NCI-H2029 (cell line): ENCODE results near the gene ZFHX2.

Source experiments
- DNase-seq: peaks from one replicate; lab custom pipeline; 2025; lab: John Stamatoyannopoulos, UW

Gene ZFHX2

GRCh38 chr14:23559926-23560520 lies 8.5 kb upstream of the ZFHX2 start:
- no peak for DNase-seq

DNA sequence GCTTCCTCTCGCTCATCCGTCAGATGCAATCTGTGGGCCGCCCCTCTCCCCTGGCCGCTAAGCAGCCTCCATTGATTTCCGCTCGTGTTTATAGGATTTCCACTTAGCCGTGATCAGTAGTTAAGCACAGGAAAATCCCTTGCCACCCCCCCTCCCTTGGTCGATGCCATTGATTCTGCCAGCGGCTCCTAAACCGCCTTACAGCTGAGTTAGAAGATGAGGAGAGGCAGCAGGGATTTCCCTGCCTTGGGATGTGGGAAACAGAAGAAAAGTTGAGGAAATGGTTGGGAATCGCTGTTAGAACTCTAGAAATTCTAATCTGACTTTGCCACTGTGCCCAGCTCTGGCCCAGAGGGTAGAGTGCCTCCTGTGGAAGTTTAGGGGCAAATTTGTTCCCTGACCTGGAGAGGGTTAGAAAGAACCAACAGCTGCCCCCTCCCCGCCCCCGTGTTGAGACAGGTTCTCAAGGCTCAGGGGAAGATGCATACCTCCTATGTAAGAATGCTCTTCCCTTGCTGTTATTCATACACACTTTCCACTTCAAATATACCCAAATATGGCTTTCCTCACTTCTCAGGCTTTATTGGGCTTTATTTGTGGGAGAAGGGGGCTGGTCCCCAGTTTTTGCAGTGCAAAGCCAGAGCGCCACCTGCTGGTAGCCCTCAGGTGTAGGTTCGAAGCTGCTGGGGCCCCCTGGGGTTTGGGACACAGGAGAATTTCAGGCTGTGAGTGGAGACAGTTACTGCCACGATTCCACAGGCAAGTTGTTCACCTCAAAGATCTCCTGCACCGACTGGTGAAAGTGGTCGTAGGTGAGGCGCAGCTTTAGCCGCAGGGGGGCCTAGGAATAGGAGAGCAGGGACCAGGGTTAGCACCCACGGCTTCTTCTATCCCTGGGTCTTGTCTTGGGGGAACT lies 7.7 kb upstream of the ZFHX2 start:
- DNase-seq, result no peak

- DNase-seq, result no peak
Measured at GRCh38 chr14:23558346-23559009, 6.9 kb upstream of the ZFHX2 start.

DNA sequence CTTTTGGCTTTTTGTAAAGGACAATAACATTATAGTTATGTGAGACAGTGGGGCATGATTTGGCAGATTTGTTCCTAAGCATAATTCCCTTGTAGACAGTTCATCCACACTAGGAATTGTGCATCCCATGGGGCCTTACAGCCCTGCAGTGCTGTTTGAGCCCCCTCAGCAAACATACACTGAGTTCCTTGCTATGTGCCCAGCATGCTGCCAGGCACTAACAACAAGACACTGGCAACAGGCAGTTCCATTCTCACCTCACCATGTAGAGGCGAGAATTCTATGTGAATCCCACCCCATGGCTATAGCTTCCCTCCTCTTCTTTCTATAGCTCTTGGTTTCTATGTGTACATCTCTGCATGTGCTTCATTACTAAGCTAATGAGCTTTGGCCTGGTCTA lies 6.4 kb upstream of the ZFHX2 start:
- DNase-seq, result no peak

GRCh38 chr14:23557521-23557920 lies 6.0 kb upstream of the ZFHX2 start:
- DNase-seq, result no peak

- DNase-seq, result no peak
Measured at GRCh38 chr14:23556700-23557440, 5.3 kb upstream of the ZFHX2 start.

- DNase-seq, result peak; percentile 89
Measured at GRCh38 chr14:23555882-23556699, 4.5 kb upstream of the ZFHX2 start, which contains the start of gene THTPA. TSS of gene THTPA (plus strand) at chr14:23556271. CDS start at chr14:23556758, 487 bp downstream.

DNA sequence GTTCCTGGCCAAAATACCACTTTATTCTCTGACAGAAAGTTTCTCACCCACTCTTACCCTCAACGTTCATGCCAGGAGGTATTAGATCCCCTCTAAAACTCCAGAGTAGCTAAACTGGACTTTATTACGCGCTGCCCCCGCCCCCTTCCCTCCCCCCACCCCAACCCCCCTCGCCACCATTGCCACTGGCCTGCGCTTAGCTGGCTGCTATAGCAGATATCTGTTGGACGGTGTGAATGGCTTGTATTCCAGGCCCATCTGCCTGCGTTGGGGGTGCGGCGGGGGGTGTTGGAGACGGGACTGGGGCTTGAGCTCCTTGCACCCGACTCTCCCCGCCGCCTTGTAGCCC lies 3.9 kb upstream of the ZFHX2 start:
- DNase-seq, result no peak

DNA sequence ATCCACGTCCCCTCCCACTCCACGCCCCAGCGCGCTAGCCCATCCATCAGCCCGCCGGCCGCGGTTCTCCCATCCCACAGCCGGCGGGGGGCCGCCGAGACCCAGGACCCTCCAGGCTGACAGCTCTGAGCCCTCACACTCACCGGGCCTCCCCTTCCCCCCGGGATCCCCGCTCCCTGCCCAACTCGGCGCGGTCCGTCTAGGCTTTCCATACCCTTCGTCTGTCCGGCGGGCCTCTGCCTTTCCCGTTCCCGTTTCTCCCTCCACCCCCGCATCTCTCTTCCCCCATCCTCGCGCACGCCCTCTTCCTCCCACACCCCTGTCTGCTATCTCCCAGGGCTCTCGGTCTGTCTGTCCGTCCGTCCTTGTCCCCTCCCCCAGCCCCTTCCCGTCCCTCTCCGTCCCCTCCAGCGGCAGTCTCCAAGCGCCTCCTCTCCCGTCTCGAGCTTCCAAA lies 726 bp downstream of the ZFHX2 start:
- no peak for DNase-seq

GRCh38 chr14:23550131-23550811 lies 1.3 kb downstream of the ZFHX2 start:
- no peak for DNase-seq

DNA sequence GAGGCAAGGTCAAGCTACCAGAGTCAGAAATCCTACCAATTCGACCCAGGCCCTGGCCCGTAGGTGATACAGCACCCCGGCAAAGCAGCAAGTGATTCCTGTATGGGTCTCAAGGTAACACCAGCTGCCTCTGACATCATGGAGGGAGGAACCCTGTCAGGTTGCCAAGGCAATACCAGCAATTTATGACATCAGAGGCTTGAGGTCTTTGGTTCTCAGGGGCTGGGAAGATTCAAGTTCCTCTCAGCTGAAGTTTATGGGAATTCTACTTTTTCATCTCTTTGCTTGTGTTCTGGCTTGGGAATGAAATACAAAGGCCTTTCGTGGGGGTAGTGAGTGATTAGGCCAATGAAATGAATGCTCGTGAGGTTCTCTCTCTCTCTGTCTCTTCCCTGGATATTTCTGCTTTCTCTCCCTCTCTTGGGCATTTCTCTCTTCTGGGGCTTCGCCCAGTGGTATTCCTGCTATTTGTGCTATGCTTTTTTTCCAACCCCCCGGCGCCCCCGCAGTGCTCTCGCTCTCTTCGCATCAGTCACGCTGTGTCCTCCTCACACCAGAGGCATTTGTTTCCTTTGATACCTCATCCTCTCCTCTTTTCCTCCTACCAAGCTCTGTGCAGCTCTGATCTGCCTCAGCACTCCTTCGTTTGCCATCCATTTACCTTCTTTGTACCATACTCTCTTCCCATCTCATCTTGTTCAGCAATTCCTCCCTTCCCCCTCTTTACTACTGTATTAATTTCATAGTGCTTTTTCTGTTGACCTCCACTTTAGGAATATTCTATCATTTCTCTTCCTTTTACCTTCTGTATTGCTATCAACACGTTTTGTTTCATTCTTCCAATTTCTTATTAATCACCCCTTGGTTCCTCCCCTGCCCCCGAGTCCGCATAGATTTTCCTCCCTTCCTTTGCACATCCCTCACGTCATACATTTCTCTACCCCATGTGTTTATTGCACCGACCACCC lies 2.9 kb downstream of the ZFHX2 start:
- DNase-seq, result peak; percentile 100

GRCh38 chr14:23547924-23548323 lies 3.6 kb downstream of the ZFHX2 start:
- DNase-seq, result peak; percentile 89

GRCh38 chr14:23546450-23547035 lies 5.0 kb downstream of the ZFHX2 start:
- no peak for DNase-seq

- no peak for DNase-seq
Measured at GRCh38 chr14:23545740-23546365, 5.7 kb downstream of the ZFHX2 start.

DNA sequence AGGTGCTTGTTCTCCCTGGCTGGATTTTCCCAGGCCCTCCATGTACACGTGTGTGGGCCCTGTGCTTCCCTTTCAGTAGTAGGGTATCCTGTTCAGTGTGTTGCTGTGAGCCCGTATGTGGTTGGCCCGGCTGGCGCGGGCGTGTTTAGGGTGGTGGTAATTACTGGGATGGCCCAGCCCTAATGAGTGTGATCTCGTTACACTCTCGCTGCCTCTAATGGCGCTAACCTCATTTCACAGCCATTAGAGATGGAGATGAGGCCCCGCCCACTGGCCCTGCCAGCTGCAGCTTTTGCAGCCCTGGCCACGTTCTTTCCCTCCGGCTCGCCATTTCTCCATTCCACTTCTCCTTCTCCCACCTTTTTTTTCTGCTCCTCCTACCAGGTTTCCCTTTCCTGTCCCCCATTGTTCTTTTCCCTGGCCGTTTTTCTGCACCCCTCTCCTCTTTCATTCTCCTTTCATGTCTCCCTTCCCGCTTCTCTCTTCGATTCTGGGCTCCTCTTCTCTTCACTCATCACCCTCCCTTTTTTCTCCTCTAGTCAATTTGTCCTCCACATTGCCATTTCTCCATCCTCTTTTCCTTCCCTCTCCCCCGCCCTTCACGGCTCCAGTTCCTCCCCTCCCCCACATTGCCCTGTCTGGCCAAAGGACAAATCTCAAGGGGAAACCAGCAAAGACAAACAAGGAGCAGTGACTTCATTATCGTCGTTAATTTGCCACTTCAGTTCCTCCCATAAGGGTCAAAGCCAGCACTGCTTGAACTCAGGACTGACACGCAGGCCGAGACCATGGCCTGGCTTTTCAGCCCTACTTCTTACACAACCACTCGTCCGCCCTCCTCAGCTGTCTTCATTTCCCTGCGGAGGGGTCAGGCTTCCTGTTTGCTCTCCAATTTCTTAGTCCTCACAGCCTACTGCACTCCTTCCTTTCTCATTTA lies 6.8 kb downstream of the ZFHX2 start:
- DNase-seq, result peak; percentile 100

- DNase-seq, result no peak
Measured at GRCh38 chr14:23543403-23543802, 8.2 kb downstream of the ZFHX2 start.

DNA sequence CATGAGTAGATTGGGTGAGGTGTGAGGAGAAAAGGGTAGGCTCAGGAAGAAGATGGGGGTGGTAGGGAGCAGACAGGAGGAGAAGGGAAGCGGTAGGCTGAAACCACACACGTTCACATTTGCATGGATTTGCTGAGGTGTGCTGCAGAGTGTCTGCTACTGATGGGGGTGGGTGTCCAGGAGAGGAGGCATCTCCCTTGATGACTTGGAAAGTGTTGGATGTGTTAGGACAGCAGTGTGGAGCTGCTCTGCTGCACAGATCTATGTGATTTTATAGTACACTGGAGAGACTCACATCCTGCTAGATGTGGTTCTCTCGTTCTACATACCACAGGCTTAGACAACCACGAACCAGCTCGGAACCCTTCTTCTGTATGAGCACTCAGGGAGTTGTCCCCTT lies 9.3 kb downstream of the ZFHX2 start:
- no peak for DNase-seq

- DNase-seq, result no peak
Measured at GRCh38 chr14:23540141-23540469, 11.5 kb downstream of the ZFHX2 start.
